BJ (cell line): Measurements from ENCODE around the gene OPTN. TPM values are rescaled to one million over a fixed set of nuclear protein-coding genes. Genes with fewer than 3 reads are reported as not detected.

ENCODE experiments used
- CTCF ChIA-PET: fragments of 350-600 bp; formaldehyde crosslinking; extraction: SDS; loops from one replicate; lab custom pipeline; 2021; ENCODE audit warnings: antibody characterized with exemption, inconsistent platforms; lab: Yijun Ruan, JAX
- POLR2A ChIA-PET: fragments of 300-600 bp; sonication (Branson Sonifier 250); formaldehyde crosslinking; extraction: SDS; loops from one replicate; lab custom pipeline; 2021; ENCODE audit warnings: antibody characterized with exemption; lab: Charles Lee
- DNase-seq: peaks from one replicate; pipeline ENCODE4 v3.0.0-alpha.2; 2011; ENCODE audit warnings: low read depth
- H3K27me3 ChIP-seq: 2 replicates; pipeline ENCODE4 v1.6.0; 2011; ENCODE audit warnings: low read length; ENCODE audit not compliant: control insufficient read depth, insufficient read depth
- H3K36me3 ChIP-seq: 2 replicates; pipeline ENCODE4 v1.5.1; 2011; ENCODE audit warnings: low read length; ENCODE audit not compliant: control insufficient read depth, insufficient read depth
- H3K4me3 ChIP-seq: 2 replicates; pipeline ENCODE4 v1.5.1; 2011; ENCODE audit warnings: low read depth, mild to moderate bottlenecking, control low read depth, low read length
- polyA plus RNA-seq: library from polyadenylated mRNA; depleted of rRNA; stranded (reverse); fragments of >200 nt; gene quantifications from 2 replicates; pipeline ENCODE4 v1.2.3, GENCODE V29; 2011
- TF ChIP-seq, protein P1 (sequence below): IDR thresholded peaks from 2 replicates; pipeline ENCODE4 v1.5.1; 2011; ENCODE audit warnings: low read depth, mild to moderate bottlenecking, control low read depth, inconsistent platforms, low read length, moderate library complexity; ENCODE audit not compliant: insufficient read depth

Gene OPTN
- polyA plus RNA-seq, 1 experiment = 58.0 TPM

DNA sequence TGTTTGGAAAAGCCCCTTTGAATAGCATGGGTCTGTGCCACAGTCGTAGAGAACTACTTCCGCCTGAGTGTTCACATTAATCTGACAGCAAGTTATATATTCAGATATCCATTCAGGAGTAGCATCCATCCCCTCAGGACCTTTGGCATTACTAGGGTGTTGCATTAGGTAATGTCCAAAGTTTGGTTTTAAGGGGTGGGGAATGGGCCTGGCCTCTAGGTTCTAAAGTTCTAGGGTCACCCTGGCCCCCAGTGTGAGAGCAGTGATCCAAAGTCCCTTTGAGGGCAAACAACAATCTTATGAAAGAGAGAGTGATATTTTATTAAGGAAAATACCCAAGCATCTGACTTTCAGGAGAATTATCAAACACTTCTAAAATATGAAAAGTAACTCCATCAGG, 73.7 kb downstream of the OPTN start:
- POLR2A ChIA-PET = no interaction called here
- CTCF ChIA-PET = interaction anchor here (1.0 kb wide), 1 partner anchor 12 kb away, joined by 5 read pairs; the partner anchor contains the start of gene MCM10
- no peaks in the 10 kb centered on the region; the same call in 1 of the 2 replicates for H3K36me3 ChIP-seq

DNA sequence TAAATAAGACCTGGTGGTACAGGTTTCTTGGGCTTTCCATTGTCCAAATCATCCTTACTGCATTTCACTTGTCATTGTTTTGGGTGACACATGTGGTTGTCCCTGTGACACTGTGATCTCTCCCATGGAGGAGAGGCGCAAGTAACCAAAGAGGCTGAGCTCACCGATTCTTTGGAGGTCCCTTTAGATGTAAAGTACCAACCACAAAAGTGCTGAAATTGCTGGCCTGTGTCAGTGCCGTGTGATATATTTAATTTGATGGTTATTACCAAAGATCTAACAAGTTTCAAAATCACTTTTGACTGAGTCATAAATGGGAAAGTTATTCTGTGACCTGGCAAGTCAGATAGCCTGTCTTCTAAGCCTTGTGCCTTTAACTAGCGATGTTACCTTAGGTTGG, 80.8 kb downstream of the OPTN start:
- POLR2A ChIA-PET = no interaction called here
- DNase-seq = no peak
- TF ChIP-seq, protein P1, sequence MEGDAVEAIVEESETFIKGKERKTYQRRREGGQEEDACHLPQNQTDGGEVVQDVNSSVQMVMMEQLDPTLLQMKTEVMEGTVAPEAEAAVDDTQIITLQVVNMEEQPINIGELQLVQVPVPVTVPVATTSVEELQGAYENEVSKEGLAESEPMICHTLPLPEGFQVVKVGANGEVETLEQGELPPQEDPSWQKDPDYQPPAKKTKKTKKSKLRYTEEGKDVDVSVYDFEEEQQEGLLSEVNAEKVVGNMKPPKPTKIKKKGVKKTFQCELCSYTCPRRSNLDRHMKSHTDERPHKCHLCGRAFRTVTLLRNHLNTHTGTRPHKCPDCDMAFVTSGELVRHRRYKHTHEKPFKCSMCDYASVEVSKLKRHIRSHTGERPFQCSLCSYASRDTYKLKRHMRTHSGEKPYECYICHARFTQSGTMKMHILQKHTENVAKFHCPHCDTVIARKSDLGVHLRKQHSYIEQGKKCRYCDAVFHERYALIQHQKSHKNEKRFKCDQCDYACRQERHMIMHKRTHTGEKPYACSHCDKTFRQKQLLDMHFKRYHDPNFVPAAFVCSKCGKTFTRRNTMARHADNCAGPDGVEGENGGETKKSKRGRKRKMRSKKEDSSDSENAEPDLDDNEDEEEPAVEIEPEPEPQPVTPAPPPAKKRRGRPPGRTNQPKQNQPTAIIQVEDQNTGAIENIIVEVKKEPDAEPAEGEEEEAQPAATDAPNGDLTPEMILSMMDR = no peak
- Histone ChIP-seq H3K36me3 (peaks cover 2% of the 10 kb centered on the region), H3K27me3 (no peaks in the 10 kb centered on the region), H3K4me3 (no peak overlapping the region)
- CTCF ChIA-PET = interaction anchor here (1.0 to 2.2 kb wide), 2 partner anchors 19 to 26 kb away, joined by 3 to 6 read pairs; partner anchors contain the start of gene MCM10

More for the DNA sequence above, 73.7 kb downstream of the OPTN start:
- DNase-seq = no peak
- Histone ChIP-seq H3K4me3 (no peak overlapping the region), H3K27me3 (no peaks in the 10 kb centered on the region)
- TF ChIP-seq, protein P1 = no peak

DNA sequence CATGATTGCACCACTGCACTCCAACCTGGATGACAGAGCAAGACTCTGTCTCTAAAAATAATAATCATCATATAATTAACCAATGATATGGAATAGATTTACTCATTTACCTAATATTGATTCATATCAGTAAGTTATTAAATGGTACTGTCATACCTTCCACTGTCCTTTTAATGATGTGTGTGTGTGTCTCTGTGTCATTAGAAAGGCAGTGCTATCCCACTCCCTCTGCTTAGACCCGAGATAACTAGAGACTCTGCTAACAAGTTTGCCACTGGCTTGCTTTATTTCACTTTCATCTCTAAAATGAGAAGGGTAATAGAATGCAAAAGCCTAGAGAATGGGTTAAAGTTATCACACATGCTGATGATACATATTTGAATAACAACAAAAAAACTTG, 82.5 kb downstream of the OPTN start:
- ChIA-PET POLR2A (no interaction called here), CTCF (interaction anchor here (2.2 kb wide), 1 partner anchor 24 kb away, joined by 6 read pairs; no protein-coding TSS in a partner anchor)
- DNase-seq = no peak
- TF ChIP-seq, protein P1 = no peak
- H3K4me3 ChIP-seq = no peak overlapping the region
- no peaks in the 10 kb centered on the region for H3K27me3 ChIP-seq
- peaks cover 2% of the 10 kb centered on the region for H3K36me3 ChIP-seq

DNA sequence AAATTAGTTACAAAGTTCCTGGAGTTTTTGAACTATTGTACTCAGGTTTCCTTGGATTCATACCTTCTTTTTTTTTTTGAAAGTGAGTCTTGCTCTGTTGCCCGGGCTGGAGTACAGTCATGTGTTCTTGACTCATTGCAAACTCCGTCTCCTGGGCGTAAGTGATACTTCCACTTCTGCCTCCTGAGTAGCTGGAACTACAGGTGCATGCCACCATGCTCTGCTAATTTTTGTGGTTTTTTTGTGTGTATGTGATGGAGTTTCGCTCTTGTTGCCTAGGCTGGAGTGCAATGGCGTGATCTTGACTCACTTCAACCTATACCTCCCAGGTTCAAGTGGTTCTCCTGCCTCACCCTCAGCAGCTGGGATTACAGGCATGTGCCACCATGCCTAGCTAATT, 83.7 kb downstream of the OPTN start:
- Histone ChIP-seq H3K27me3 (no peaks in the 10 kb centered on the region), H3K36me3 (peaks cover 2% of the 10 kb centered on the region), H3K4me3 (no peak overlapping the region)
- TF ChIP-seq, protein P1 = no peak
- POLR2A ChIA-PET = no interaction called here
- CTCF ChIA-PET = no interaction called here
- DNase-seq = no peak

DNA sequence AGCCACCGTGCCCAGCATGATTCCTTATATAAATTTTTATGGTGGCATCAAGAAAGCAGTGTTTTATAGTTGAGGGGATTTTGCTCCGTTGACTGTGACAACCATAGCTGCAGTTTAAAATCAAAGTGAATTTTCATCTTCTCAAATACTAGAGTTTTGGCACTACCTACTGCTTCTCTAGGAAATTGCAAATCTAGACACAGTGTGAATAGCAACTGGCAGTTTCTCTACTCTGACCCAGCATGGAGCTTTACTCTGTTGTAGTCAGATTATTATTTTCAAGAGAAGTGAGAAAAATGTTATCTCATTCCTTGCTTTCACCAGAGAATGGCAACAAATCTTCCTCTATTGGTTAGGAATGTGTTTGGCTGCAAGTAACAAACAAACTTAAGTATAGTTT, 84.3 kb downstream of the OPTN start:
- CTCF ChIA-PET = interaction anchor here (0.6 to 0.8 kb wide), 2 partner anchors 10 to 391 kb away, joined by 3 read pairs; no protein-coding TSS in a partner anchor

More for the DNA sequence above, 84.3 kb downstream of the OPTN start:
- no peak for DNase-seq
- TF ChIP-seq, protein P1 = no peak
- Histone ChIP-seq H3K4me3 (no peak overlapping the region), H3K27me3 (no peaks in the 10 kb centered on the region), H3K36me3 (peaks cover 2% of the 10 kb centered on the region)
- POLR2A ChIA-PET = no interaction called here
